Measurements from ENCODE around the gene DTNBP1. TPM values are rescaled to one million over a fixed set of nuclear protein-coding genes. Genes with fewer than 3 reads are reported as not detected.
A peak's percentile ranks its signal among the peaks of the same experiment; 100 is the strongest.

DTNBP1 gene
- polyA plus RNA-seq, 4 donors, result 16.1 to 24.8 (median 22.5) TPM

- DNase-seq (ENCODE audit: low read depth in 4 of 4, low spot score in 3 of 4), result no peak
Measured at GRCh38 chr6:15594512-15595259, 68.1 kb downstream of the DTNBP1 start.

GRCh38 chr6:15593798-15594197, 69.0 kb downstream of the DTNBP1 start:
- DNase-seq (ENCODE audit: low read depth in 4 of 4, low spot score in 3 of 4), result no peak

GRCh38 chr6:15592610-15593009, 70.2 kb downstream of the DTNBP1 start:
- no peak for DNase-seq (ENCODE audit: low read depth in 4 of 4, low spot score in 3 of 4)

- no peak for DNase-seq (ENCODE audit: low read depth in 4 of 4, low spot score in 3 of 4)
Measured at GRCh38 chr6:15588971-15589634, 73.7 kb downstream of the DTNBP1 start.

- no peak for DNase-seq (ENCODE audit: low read depth in 4 of 4, low spot score in 3 of 4)
Measured at GRCh38 chr6:15586503-15586902, 76.3 kb downstream of the DTNBP1 start.

- no peak for DNase-seq (ENCODE audit: low read depth in 4 of 4, low spot score in 3 of 4)
Measured at GRCh38 chr6:15585760-15586214, 77.0 kb downstream of the DTNBP1 start.

- no peak for DNase-seq (ENCODE audit: low read depth in 4 of 4, low spot score in 3 of 4)
Measured at GRCh38 chr6:15582499-15582898, 80.3 kb downstream of the DTNBP1 start.

- DNase-seq (ENCODE audit: low read depth in 4 of 4, low spot score in 3 of 4), result no peak
Measured at GRCh38 chr6:15581751-15582150, 81.1 kb downstream of the DTNBP1 start.

- DNase-seq (ENCODE audit: low read depth in 4 of 4, low spot score in 3 of 4), result no peak
Measured at GRCh38 chr6:15580326-15580725, 82.5 kb downstream of the DTNBP1 start.

- DNase-seq (ENCODE audit: low read depth in 4 of 4, low spot score in 3 of 4), result no peak
Measured at GRCh38 chr6:15578716-15579391, 84.0 kb downstream of the DTNBP1 start.

GRCh38 chr6:15577550-15578171, 85.2 kb downstream of the DTNBP1 start:
- DNase-seq (ENCODE audit: low read depth in 4 of 4, low spot score in 3 of 4), result no peak

- DNase-seq (ENCODE audit: low read depth in 4 of 4, low spot score in 3 of 4), result no peak
Measured at GRCh38 chr6:15577106-15577505, 85.7 kb downstream of the DTNBP1 start.

GRCh38 chr6:15575357-15576033, 87.3 kb downstream of the DTNBP1 start:
- no peak for DNase-seq (ENCODE audit: low read depth in 4 of 4, low spot score in 3 of 4)

- DNase-seq (ENCODE audit: low read depth in 4 of 4, low spot score in 3 of 4), result peak in 2 of 4 donors; percentile 42 to 57
Measured at GRCh38 chr6:15574486-15574885, 88.3 kb downstream of the DTNBP1 start.

GRCh38 chr6:15574023-15574422, 88.8 kb downstream of the DTNBP1 start:
- no peak for DNase-seq (ENCODE audit: low read depth in 4 of 4, low spot score in 3 of 4)

- DNase-seq (ENCODE audit: low read depth in 4 of 4, low spot score in 3 of 4), result no peak
Measured at GRCh38 chr6:15573384-15573783, 89.4 kb downstream of the DTNBP1 start.

- DNase-seq (ENCODE audit: low read depth in 4 of 4, low spot score in 3 of 4), result no peak
Measured at GRCh38 chr6:15572296-15573016, 90.4 kb downstream of the DTNBP1 start.

- no peak for DNase-seq (ENCODE audit: low read depth in 4 of 4, low spot score in 3 of 4)
Measured at GRCh38 chr6:15570171-15570570, 92.7 kb downstream of the DTNBP1 start.

- peak in 1 of 4 donors; percentile 52 for DNase-seq (ENCODE audit: low read depth in 4 of 4, low spot score in 3 of 4)
Measured at GRCh38 chr6:15569035-15569995, 93.5 kb downstream of the DTNBP1 start.
